GM12878 (cell line): ENCODE results near the gene PAK5. TPM values are rescaled to one million over a fixed set of nuclear protein-coding genes. Genes with fewer than 3 reads are reported as not detected.

Experiments
- ATAC-seq: fragments of 200-7000 bp; cut with Tn5 transposase; 3 replicates; pipeline ENCODE4 v1.9.1; 2020; ENCODE audit warnings: mild to moderate bottlenecking, moderate library complexity
- BruUV-seq: library from RNA; stranded (reverse); fragments of 400-500 nt; replicated peaks from 2 replicates; lab custom pipeline; 2021; lab: Mats Ljungman, UMichigan
- CTCF ChIA-PET: fragments of 300-600 bp; sonication (Branson Sonifier 250); formaldehyde crosslinking; extraction: SDS; loops from one replicate; lab custom pipeline; 2021; ENCODE audit warnings: inconsistent platforms; lab: Yijun Ruan, JAX
- POLR2A ChIA-PET: fragments of 350-600 bp; formaldehyde crosslinking; extraction: SDS; loops from one replicate; lab custom pipeline; 2021; ENCODE audit warnings: inconsistent platforms; lab: Charles Lee
- RAD21 ChIA-PET: fragments of 300-600 bp; sonication (Branson Sonifier 250); formaldehyde crosslinking; loops from one replicate; lab custom pipeline; 2023; ENCODE audit warnings: antibody characterized with exemption; ENCODE audit not compliant: unreplicated experiment; lab: Charles Lee
- SMC1A ChIA-PET: fragments of 300-600 bp; sonication (Branson Sonifier 250); formaldehyde crosslinking; loops from one replicate; lab custom pipeline; 2023; ENCODE audit not compliant: unreplicated experiment, uncharacterized antibody; lab: Charles Lee
- DNase-seq: peaks from one replicate; pipeline ENCODE4 v3.0.0-alpha.2; 2011; ENCODE audit warnings: low read depth, low spot score
- FAIRE-seq: peaks from 3 replicates; lab custom pipeline; 2011; peaks lifted over from hg19 to GRCh38; lab: Jason Lieb, UNC
- H2AFZ ChIP-seq: 2 replicates; pipeline ENCODE4 v1.6.0; 2011; ENCODE audit warnings: low read depth, low read length, control low read depth; ENCODE audit not compliant: control insufficient read depth
- H3K27ac ChIP-seq: 2 replicates; pipeline ENCODE4 v1.5.1; 2011; ENCODE audit warnings: control low read depth; ENCODE audit not compliant: control insufficient read depth, insufficient read depth
- H3K27me3 ChIP-seq, 2 experiments: replicated peaks in 1 of 2; 2 replicates each; pipeline versions ENCODE4 v1.6.0 to v1.6.1; 2011; ENCODE audit warnings: low read length in 1 of 2; ENCODE audit not compliant: control insufficient read depth in 2 of 2, insufficient read depth in 2 of 2
- H3K36me3 ChIP-seq, 2 experiments: 2 replicates each; pipeline ENCODE4 v1.5.1; 2011; ENCODE audit warnings: low read length in 1 of 2; ENCODE audit not compliant: control insufficient read depth in 2 of 2, insufficient read depth in 2 of 2
- H3K4me1 ChIP-seq: 2 replicates; pipeline ENCODE4 v1.6.1; 2011; ENCODE audit warnings: mild to moderate bottlenecking, low read length, moderate library complexity, mixed read lengths; ENCODE audit not compliant: control insufficient read depth, insufficient read depth
- H3K4me2 ChIP-seq: 2 replicates; pipeline ENCODE4 v1.6.0; 2011; ENCODE audit warnings: control low read depth; ENCODE audit not compliant: control insufficient read depth, insufficient read depth
- H3K4me3 ChIP-seq: fragments of 200-600 bp; sonication (generic); 2 replicates; pipeline ENCODE4 v1.5.1; 2016
- H3K79me2 ChIP-seq: 2 replicates; pipeline ENCODE4 v1.6.0; 2011; ENCODE audit warnings: low read length; ENCODE audit not compliant: control insufficient read depth, insufficient read depth
- H3K9ac ChIP-seq: 2 replicates; pipeline ENCODE4 v1.8.0; 2011; ENCODE audit warnings: low read length, control low read depth, mixed read lengths; ENCODE audit not compliant: control insufficient read depth, insufficient read depth
- H3K9me3 ChIP-seq: replicated peaks from 3 replicates; pipeline ENCODE4 v1.5.1; 2011; ENCODE audit warnings: mild to moderate bottlenecking, low read length; ENCODE audit not compliant: control insufficient read depth, insufficient read depth
- H4K20me1 ChIP-seq: 2 replicates; pipeline ENCODE4 v1.6.0; 2011; ENCODE audit not compliant: control insufficient read depth, insufficient read depth
- CTCF ChIP-seq, 3 experiments: IDR thresholded peaks in 2 of 3; conservative IDR thresholded peaks in 1 of 3; 2 replicates each; pipeline ENCODE4 v1.5.1; 2011; ENCODE audit warnings: low read depth in 3 of 3, low read length in 3 of 3, mild to moderate bottlenecking in 3 of 3, control low read depth in 2 of 3, moderate library complexity in 2 of 3, inconsistent platforms in 1 of 3, mixed read lengths in 1 of 3; ENCODE audit not compliant: control insufficient read depth in 2 of 3, insufficient read depth in 1 of 3; ENCODE audit errors: extremely low read depth in 1 of 3
- NFIC ChIP-seq: IDR thresholded peaks from 2 replicates; pipeline ENCODE4 v1.6.1; 2012; ENCODE audit warnings: low read depth, mild to moderate bottlenecking, inconsistent platforms, low read length, moderate library complexity
- RAD21 ChIP-seq: IDR thresholded peaks from 2 replicates; pipeline ENCODE4 v1.6.1; 2011; ENCODE audit warnings: mild to moderate bottlenecking, low read depth, low read length, moderate library complexity; ENCODE audit not compliant: insufficient read depth
- SMC3 ChIP-seq: IDR thresholded peaks from 2 replicates; pipeline ENCODE4 v1.6.1; 2011; ENCODE audit warnings: low read length, improper control_type of control experiment, borderline replicate concordance
- WGBS: methylation state at CpG from one replicate; pipeline ENCODE4 v1.1.6; 2016; ENCODE audit warnings: low lambda C conversion rate; ENCODE audit not compliant: insufficient replicate concordance, insufficient coverage; ENCODE audit errors: missing lambda C conversion rate; 5-methylcytosine and 5-hydroxymethylcytosine counted together
- in situ Hi-C: fragments of 300-500 bp; cut with MboI; formaldehyde crosslinking; loops from 9 replicates; pipeline ENCODE4 v1.14.3; 2018; ENCODE audit warnings: mixed read lengths
- intact Hi-C: fragments of 100-400 bp; cut with micrococcal nuclease; formaldehyde crosslinking; loops from one replicate; pipeline ENCODE4 v1.14.2; 2022; ENCODE audit not compliant: unreplicated experiment
- polyA plus RNA-seq, 11 experiments: library from polyadenylated mRNA; depleted of rRNA in 4 of 11; unstranded in 6 of 11; stranded (reverse) in 5 of 11; fragments of >200 nt; fragmentation: Nextera tagmentation in 4 of 11; fragmentation: Illumina TruSeq in 1 of 11; extraction: Ambion mirVana in 4 of 11; extraction: Trizol in 1 of 11; gene quantifications; 1 replicate in 1 of 11; 2 replicates in 10 of 11; pipeline versions ENCODE4 v1.2.1 to v1.2.3, GENCODE V29; 2011 to 2016; ENCODE audit warnings: inconsistent platforms in 2 of 11, missing spikeins in 2 of 11, low read depth in 1 of 11
- total RNA-seq, 4 experiments: library from RNA; depleted of rRNA in 3 of 4; stranded (reverse); fragments of >200 nt in 3 of 4; fragmentation: Illumina TruSeq in 1 of 4; extraction: Trizol in 1 of 4; gene quantifications; 2 replicates each; pipeline versions ENCODE4 v1.2.1 to v1.2.3, GENCODE V29; 2013 to 2021

Gene PAK5
- total and polyA plus RNA-seq, 10 of the 15 experiments (the other 5 are each of a cell fraction or from before 2014, with no cell fraction given): not detected

- peak; percentile 90 for FAIRE-seq
- WGBS: 0% methylated on average over 10 of the region's 10 CpGs
- Histone ChIP-seq H3K36me3 (no peaks in the 10 kb centered on the region), H3K9me3 (no peaks in the 10 kb centered on the region; the same call in 2 of the 3 replicates), H3K27ac (no peak overlapping the region), H4K20me1 (no peaks in the 10 kb centered on the region), H3K9ac (no peak overlapping the region), H3K27me3 (no peaks in the 10 kb centered on the region), H3K4me1 (peaks cover 18% of the 10 kb centered on the region), H3K79me2 (no peaks in the 10 kb centered on the region), H3K4me2 (peak overlapping the region; percentile 75), H2AFZ (no peak overlapping the region), H3K4me3 (no peak overlapping the region)
- in situ Hi-C loops (loop anchor here (5.0 to 10.0 kb wide), 2 partner anchors 475 to 808 kb away; no protein-coding TSS in a partner anchor), intact Hi-C loops (loop anchor here (1.0 to 10.0 kb wide), 8 partner anchors 296 to 1925 kb away; no protein-coding TSS in a partner anchor)
- SMC1A ChIA-PET: interaction anchor here (0.8 to 3.4 kb wide), 19 partner anchors 12 to 765 kb away, joined by 3 to 14 read pairs (median 4); no protein-coding TSS in a partner anchor
- CTCF ChIA-PET: interaction anchor here (0.6 to 12.0 kb wide), 34 partner anchors 9 to 1927 kb away, joined by 3 to 235 read pairs (median 4); no protein-coding TSS in a partner anchor
- BruUV-seq: no TSS peak
- no peak for TF ChIP-seq NFIC
- TF ChIP-seq SMC3: peak; percentile 69
- peak; percentile 94 for TF ChIP-seq RAD21
- TF ChIP-seq CTCF (IDR thresholded peaks at IDR 0.05 in 2 of 3, conservative IDR thresholded peaks at IDR 0.05 in 1 of 3; ENCODE audit: control insufficient read depth in 2 of 3, extremely low read depth in 1 of 3, insufficient read depth in 1 of 3, low read depth in 3 of 3, low read length in 3 of 3): peak; percentile 74 to 84 (median 80)
- no peak for DNase-seq
- POLR2A ChIA-PET: no interaction called here
- ATAC-seq: peak; percentile 87
- RAD21 ChIA-PET: interaction anchor here (0.7 to 2.1 kb wide), 14 partner anchors 10 to 1926 kb away, joined by 3 to 23 read pairs (median 4); no protein-coding TSS in a partner anchor
These were observed 221.9 kb downstream of the PAK5 start for GRCh38 chr20:9616833-9617461.
